ENCODE measurements around the gene COL4A2.
"Not testable (repeated sequence)": the region's sequence is repeated elsewhere in the genome, so short reads cannot be mapped to it uniquely, and the experiment has no call there.

Gene COL4A2

DNA sequence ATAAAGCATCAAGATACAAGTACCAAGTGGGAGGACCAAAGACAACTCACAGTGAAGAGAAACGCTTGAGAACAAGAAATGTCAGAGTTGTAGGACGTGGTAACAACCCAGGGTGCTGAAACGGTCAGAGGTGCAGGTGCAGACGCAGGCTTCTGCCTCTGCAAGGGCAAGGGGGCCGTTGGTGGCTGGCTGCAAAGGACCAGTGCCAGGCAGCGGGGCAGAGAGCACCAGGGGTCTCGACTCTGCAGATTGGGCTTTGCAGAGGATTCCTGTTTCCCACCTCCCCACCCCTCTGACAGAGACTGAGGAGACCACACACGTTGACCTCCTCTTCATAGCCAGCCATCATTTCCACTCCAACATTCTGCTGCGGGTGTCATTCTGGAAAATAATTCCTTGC, 216.1 kb downstream of the COL4A2 start:
- no peak for DNase-seq

- DNase-seq = no peak
These were observed 216.9 kb downstream of the COL4A2 start for GRCh38 chr13:110523838-110524540.

DNA sequence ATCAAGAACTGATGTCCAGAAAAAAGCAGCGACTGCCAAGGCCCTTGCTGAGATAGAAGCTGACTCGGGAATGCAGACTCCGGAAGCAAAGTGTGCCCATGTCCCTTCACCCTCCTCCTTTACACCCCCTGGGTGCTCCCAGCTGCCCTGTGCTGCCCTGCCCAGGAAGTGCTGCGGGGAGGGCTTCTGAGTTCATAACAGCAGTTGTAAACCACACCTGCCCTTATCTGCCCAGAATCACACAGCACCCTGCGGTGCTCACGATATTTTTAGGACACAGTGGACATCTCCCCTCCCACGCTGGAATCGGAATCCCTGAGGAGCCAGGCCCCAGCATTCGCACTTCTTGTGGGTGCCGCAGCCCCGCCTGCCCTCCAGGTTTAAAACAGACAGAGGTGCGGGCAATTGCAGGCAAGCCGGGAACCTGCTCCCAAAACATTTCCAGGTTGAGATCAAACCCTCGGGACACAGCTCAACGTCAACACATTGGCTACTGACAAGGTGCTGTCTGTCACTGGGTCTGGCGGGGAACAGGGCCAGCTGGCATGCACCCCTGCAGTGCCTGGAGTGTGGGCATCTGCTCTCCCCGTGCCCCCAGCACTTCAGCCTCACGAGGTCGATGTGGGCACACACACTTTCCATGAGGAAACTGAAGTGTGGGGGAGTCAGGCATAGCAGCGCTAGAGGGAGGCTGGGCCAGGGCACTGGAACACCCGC, 217.6 kb downstream of the COL4A2 start:
- DNase-seq = peak; percentile 80

DNA sequence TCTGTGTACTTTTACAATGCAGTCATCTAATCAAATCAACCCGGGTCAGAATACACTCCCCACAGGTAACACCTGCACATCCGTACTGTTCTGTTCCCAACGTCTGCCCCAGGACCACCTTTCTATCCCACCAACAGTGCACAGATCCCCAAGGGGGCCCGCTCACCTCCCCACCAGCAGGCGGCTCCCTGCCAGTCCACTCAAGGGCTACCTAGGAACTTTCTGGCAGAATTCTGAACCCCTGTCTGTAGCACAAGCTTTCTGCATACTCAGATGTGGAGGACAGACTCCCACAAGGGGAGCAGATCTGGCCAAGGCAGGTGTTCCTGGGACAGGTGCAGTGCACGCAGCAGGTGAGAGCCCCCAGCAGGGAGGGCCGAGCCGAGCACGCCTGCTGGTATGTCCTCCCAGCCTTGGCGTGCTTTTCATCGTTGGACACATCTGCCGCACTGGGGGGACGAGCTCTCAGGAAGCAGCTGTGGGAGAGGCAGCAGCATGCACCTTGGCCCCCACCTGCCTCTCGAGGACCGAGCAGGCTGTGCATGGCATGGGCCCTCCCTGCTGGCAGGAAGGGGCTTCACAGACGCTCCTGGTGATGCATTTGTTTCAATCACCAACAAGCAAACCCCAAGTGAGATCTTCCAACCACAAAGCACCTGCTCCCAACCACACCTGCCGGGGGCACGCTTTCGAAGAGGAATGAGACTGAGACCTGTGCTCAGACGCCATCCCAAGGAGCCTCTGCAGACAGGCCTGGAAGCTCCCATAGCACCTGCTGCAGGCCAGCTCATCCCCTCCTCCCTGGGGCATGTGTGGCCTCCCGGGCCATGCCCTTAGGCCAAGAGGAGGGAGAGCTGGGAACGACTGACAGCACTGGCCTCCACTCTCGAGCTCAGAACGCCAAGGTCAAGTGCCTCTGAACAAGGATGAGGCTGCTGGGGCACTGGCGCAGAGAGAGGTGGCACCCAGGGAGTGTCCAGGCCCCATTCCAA, 218.5 kb downstream of the COL4A2 start:
- DNase-seq = peak; percentile 76

DNA sequence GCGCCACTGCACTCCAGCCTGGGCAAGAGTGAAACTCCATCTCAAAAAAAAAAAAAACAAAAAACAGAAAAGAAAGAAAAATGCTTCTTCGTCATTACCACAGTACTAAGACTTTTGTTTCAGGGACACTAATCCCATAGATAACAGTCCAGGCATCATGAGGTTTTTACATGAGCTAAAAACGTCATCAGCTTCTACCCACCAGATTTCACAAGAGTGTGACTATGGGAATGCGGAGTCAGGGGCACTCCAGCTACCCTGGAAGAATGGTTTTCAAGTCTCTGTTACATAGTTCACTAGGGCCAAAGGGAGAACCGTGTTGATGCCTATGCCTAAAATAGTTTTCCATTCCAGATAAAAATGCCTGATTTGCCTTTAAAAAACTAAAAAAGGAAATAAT, 221.3 kb downstream of the COL4A2 start:
- DNase-seq = no peak

DNA sequence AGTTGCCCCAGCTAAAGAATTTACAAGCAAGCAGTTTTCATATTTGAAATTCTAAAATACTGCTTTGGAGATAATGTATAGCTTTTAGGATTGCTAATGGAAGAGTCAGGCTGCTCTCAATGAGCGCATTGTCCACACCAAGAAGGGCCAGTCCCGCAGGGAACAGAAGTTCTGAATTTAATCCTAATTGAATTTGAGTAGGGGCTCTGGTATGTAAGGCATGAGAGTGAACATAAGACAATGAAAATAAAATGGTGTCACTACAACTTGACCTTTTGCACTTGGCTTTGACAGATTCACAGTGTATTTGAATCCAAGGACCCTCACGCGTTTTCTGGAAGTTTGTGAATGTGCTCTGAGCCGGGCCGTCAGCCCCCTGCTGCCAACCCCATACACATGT, 221.8 kb downstream of the COL4A2 start:
- DNase-seq = no peak

DNA sequence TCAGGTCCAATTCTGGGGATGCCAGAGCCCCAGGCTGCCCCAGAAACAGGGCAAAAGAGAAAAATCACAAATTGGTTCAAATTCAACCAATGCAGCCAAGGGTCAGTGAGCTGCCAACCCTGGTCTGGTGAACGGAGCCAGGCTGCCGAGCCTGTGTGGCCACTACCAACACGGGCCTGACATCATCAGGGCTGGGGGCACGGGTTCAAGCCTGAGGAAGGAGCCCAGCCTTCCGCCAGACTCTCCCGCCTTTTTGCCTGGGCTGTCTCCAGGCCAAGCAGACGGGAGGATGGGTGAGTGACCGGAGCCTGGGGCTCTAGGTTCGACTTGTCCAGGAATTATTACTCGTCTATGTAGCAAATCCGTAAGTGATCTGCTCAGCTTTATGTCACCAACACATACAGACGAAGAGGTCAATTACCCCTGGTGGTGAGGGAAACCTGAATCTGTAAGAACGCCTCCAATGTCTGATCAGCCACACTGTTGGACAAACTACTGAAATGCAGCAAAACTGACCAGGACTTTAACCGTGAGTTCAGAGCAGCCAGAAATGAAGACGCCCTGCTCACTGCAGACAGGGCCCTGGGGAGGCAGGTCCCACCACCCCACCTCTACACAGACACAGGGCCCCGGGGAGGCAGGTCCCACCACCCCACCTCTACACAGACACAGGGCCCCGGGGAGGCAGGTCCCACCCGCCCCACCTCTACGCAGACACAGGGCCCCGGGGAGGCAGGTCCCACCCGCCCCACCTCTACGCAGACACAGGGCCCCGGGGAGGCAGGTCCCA, 222.6 kb downstream of the COL4A2 start:
- DNase-seq = no peak

- no peak for DNase-seq
These were observed 224.0 kb downstream of the COL4A2 start for GRCh38 chr13:110531100-110531499.

DNA sequence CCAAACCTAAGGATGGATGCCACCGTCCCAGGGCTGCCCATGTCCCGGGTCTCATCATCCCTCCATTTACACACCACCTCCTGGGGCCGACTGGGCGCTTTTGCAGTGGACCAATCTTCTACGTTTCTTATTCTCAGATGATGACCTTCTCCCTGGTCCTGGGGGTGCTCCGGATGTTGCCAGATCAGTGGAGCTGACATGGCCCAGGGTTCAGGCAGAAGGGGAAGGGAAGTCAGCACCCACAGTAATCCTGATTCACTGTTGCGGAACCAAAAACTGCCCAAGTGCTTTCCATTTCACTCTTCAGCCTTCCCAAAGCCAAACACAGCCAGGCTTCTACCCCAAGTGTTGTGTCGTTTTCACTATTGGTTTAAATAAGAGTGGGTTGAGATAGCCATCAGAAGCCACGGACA, 224.6 kb downstream of the COL4A2 start:
- no peak for DNase-seq

GRCh38 chr13:110532258-110532657, 225.2 kb downstream of the COL4A2 start:
- DNase-seq = not testable (repeated sequence)

- DNase-seq = no peak
These were observed 226.9 kb downstream of the COL4A2 start for GRCh38 chr13:110533771-110534670.

- no peak for DNase-seq
These were observed 228.4 kb downstream of the COL4A2 start for GRCh38 chr13:110535526-110535925.

DNA sequence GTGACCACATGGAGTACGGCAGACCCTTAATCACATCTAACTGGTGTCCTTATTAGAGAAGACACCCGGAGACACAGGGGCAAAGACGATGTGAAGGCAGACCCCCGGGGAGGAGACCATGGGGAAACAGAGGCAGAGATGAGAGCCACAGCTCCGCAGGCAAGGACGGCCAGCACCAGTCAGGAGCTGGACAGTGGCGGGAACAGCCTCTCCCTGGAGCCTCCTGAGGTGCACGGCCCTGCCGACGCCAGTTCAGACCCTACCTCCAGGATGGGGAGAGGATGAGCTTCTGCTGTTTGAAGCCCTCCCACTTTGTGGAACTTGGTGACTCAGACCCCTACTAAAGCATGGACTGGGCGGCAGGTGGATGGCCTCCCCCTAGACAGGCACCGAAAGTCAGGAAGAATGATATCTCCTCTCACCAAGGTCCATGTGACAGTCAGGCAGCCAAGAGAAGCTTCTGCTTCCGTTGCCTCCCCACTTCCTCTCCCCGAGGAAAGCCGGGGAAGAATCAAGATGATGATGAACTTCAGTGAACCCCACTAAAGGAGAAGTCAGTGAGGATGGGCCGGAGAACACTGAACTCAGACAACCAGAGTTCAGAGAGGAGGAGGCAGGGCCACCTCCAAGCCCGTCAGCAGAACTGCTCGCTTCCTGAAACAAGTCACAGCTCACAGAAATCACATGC, 229.1 kb downstream of the COL4A2 start:
- no peak for DNase-seq

DNA sequence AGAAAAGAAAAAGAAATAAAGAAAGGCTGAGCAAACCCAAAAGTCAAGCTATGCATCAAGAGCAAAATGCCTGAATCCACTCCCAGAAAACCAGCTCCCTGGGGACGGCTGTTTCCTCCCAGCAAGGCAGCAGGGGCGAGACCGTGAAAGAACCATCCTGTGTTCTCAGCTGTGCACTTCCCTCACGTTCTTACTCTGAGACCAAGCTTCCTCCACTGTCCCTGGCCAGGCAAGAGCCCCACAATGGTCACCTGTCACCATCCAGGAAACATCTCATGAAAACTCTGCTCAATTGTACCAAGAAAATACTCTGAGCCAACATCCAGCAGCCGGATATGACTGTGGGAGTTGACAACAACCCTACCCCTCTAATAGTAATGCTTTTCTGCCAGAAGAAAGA, 231.5 kb downstream of the COL4A2 start:
- DNase-seq = peak; percentile 58

DNA sequence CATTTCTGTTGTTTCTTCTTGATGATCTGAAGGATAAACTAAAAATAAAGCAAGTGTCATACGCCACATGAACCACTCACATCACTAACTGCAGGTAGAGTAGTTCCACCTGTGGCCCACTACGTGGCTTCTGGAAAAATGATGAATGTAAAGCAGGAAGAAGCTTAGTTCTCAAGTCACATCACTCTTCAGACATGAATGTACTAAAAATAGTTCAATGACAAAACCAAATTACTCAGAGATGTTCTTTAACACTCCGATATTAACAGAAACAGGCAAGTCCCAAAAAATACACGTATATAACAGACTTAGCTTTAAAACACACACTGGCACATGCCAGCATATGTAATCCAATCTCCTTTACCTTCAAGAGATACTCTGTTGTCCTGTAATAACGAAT, 232.8 kb downstream of the COL4A2 start:
- DNase-seq = no peak

DNA sequence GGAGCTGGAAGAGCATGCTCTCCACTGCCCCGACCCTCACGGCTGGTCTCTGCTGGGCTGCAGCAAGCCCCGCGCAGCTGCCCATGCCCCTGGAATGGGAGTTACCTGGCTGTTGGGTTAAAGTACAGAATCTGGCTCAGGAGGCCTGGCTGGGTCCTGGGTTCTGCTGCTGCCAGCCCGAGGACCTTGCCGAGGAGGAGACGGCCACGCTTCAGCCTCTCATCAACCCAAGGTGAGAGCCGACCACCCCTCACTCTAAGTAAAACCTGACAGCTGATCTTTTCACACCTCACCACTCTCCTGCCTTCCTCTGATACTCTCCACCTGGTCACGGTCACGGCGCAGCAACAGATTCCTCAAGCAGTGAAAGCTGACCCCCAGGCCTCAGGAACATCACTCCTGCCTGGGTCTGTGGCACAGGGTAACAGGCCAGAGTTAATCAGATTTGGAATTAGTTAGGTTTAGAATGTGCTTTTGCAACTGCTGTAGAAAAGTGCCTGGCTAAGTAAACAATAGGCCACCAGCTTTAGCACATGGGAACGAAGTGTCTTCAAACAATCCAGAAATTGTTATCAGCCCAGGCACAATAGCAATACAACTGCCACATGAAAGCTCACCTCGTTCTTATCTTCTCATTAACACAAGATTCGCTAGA, 233.9 kb downstream of the COL4A2 start:
- no peak for DNase-seq

GRCh38 chr13:110541526-110541920, 234.4 kb downstream of the COL4A2 start:
- DNase-seq = no peak

GRCh38 chr13:110542169-110542796, 235.2 kb downstream of the COL4A2 start:
- DNase-seq = no peak

GRCh38 chr13:110546378-110546777, 239.3 kb downstream of the COL4A2 start:
- no peak for DNase-seq

- DNase-seq = no peak
These were observed 239.8 kb downstream of the COL4A2 start for GRCh38 chr13:110546926-110547325.
